Neural cell (in vitro differentiated cells): ENCODE measurements around the gene PDE6A. TPM values are rescaled to one million over a fixed set of nuclear protein-coding genes. Genes with fewer than 3 reads are reported as not detected.

Source experiments
- H2AFZ ChIP-seq: fragments of 200-600, 300-800 bp; sonication (generic), shearing (Covaris generic); 2 replicates; pipeline ENCODE4 v1.6.0; 2014; ENCODE audit warnings: low read depth, mild to moderate bottlenecking, antibody characterized with exemption, low read length, moderate library complexity
- H3F3A ChIP-seq: fragments of 200-600 bp; shearing (Covaris generic); 2 replicates; pipeline ENCODE4 v1.6.1; 2016; ENCODE audit warnings: mild to moderate bottlenecking, moderate library complexity, mixed read lengths, antibody characterized with exemption, low read length; ENCODE audit not compliant: insufficient read depth, poor library complexity, severe bottlenecking
- H3K27ac ChIP-seq: fragments of 200-600, 300-800 bp; sonication (generic), shearing (Covaris generic); 2 replicates; pipeline ENCODE4 v1.5.1; 2014; ENCODE audit warnings: mild to moderate bottlenecking, low read length, moderate library complexity
- H3K27me3 ChIP-seq: fragments of 300-800, 200-600 bp; sonication (generic), shearing (Covaris generic); 2 replicates; pipeline ENCODE4 v1.6.0; 2014; ENCODE audit warnings: mild to moderate bottlenecking, low read depth, low read length, moderate library complexity; ENCODE audit not compliant: insufficient read depth
- H3K36me3 ChIP-seq: fragments of 300-800, 200-600 bp; sonication (generic), shearing (Covaris generic); 2 replicates; pipeline ENCODE4 v1.5.1; 2014; ENCODE audit warnings: mild to moderate bottlenecking, antibody characterized with exemption, low read length, moderate library complexity; ENCODE audit not compliant: insufficient read depth
- H3K4me2 ChIP-seq: fragments of 300-800, 200-600 bp; sonication (generic), shearing (Covaris generic); 2 replicates; pipeline ENCODE4 v1.6.0; 2014; ENCODE audit warnings: mild to moderate bottlenecking, low read length
- H3K4me3 ChIP-seq: fragments of 300-800, 200-600 bp; sonication (generic), shearing (Covaris generic); 2 replicates; pipeline ENCODE4 v1.5.1; 2014; ENCODE audit warnings: mild to moderate bottlenecking, low read length, moderate library complexity
- H3K79me2 ChIP-seq: fragments of 200-600 bp; shearing (Covaris generic); replicated peaks from 2 replicates; pipeline ENCODE4 v1.6.0; 2014; ENCODE audit warnings: mild to moderate bottlenecking, low read length, moderate library complexity; ENCODE audit not compliant: insufficient read depth
- H3K9ac ChIP-seq: fragments of 300-800, 200-600 bp; sonication (generic), shearing (Covaris generic); 2 replicates; pipeline ENCODE4 v1.6.1; 2016; ENCODE audit warnings: mild to moderate bottlenecking, low read length, mixed read lengths
- H3K9me2 ChIP-seq: fragments of 200-600 bp; shearing (Covaris generic); 2 replicates; pipeline ENCODE4 v1.6.1; 2016; ENCODE audit warnings: mild to moderate bottlenecking, low read length, mixed read lengths; ENCODE audit not compliant: insufficient read depth
- H3K9me3 ChIP-seq: fragments of 200-600, 300-800 bp; sonication (generic), shearing (Covaris generic); 2 replicates; pipeline ENCODE4 v1.6.1; 2016; ENCODE audit warnings: mild to moderate bottlenecking, mixed run types, low read length, moderate library complexity, mixed read lengths
- H4K20me1 ChIP-seq: fragments of 200-600 bp; shearing (Covaris generic); 2 replicates; pipeline ENCODE4 v1.6.1; 2016; ENCODE audit warnings: mild to moderate bottlenecking, mixed run types; ENCODE audit not compliant: insufficient read depth
- EP300 ChIP-seq: fragments of 450-650 bp; conservative IDR thresholded peaks from 2 replicates; pipeline ENCODE4 v1.6.1; 2014; ENCODE audit warnings: antibody characterized with exemption, mild to moderate bottlenecking, moderate library complexity; ENCODE audit not compliant: poor library complexity, severe bottlenecking
- EZH2 ChIP-seq: fragments of 200-600, 300-800 bp; shearing (Covaris generic), sonication (generic); IDR thresholded peaks from 2 replicates; pipeline ENCODE4 v1.6.1; 2014; ENCODE audit warnings: antibody characterized with exemption, low read length, borderline replicate concordance, mild to moderate bottlenecking; ENCODE audit not compliant: insufficient read depth, poor library complexity, severe bottlenecking
- MXI1 ChIP-seq: fragments of 450-650 bp; conservative IDR thresholded peaks from 2 replicates; pipeline ENCODE4 v1.6.1; 2014; ENCODE audit warnings: antibody characterized with exemption, mild to moderate bottlenecking; ENCODE audit not compliant: poor library complexity, severe bottlenecking
- POLR2AphosphoS5 ChIP-seq: IDR thresholded peaks from 2 replicates; pipeline ENCODE4 v1.6.1; 2012
- RAD21 ChIP-seq: fragments of 450-650 bp; conservative IDR thresholded peaks from 2 replicates; pipeline ENCODE4 v1.6.1; 2014; ENCODE audit warnings: antibody characterized with exemption, mild to moderate bottlenecking, moderate library complexity
- SMC3 ChIP-seq: fragments of 450-650 bp; conservative IDR thresholded peaks from 2 replicates; pipeline ENCODE4 v1.6.1; 2014; ENCODE audit warnings: antibody characterized with exemption, mild to moderate bottlenecking, moderate library complexity; ENCODE audit not compliant: poor library complexity
- TAF1 ChIP-seq: IDR thresholded peaks from 2 replicates; pipeline ENCODE4 v1.6.1; 2012; ENCODE audit warnings: low read depth
- polyA plus RNA-seq: library from polyadenylated mRNA; depleted of rRNA; stranded (reverse); fragments of >200 nt; gene quantifications from 2 replicates; pipeline ENCODE4 v1.2.3, GENCODE V29; 2014
- TF ChIP-seq, protein P1 (sequence below): fragments of 450-650 bp; IDR thresholded peaks from 2 replicates; pipeline ENCODE4 v1.5.1; 2014; ENCODE audit warnings: antibody characterized with exemption, mild to moderate bottlenecking, moderate library complexity; ENCODE audit not compliant: poor library complexity, severe bottlenecking
- TF ChIP-seq, protein P2 (sequence below): IDR thresholded peaks from 2 replicates; pipeline ENCODE4 v1.6.1; 2012; ENCODE audit warnings: borderline replicate concordance

The PDE6A gene
- polyA plus RNA-seq, 1 donor from 2014 or later = not detected

GRCh38 chr5:149828161-149829011 is 116.2 kb downstream of the PDE6A start:
- Histone ChIP-seq H3K9me3 (no peaks in the 10 kb centered on the region), H3F3A (no peaks in the 10 kb centered on the region), H3K9ac (no peak overlapping the region), H2AFZ (no peak overlapping the region), H3K27me3 (no peaks in the 10 kb centered on the region), H3K9me2 (no peaks in the 10 kb centered on the region), H3K27ac (no peak overlapping the region), H4K20me1 (no peaks in the 10 kb centered on the region), H3K4me2 (no peak overlapping the region), H3K36me3 (no peaks in the 10 kb centered on the region), H3K4me3 (no peak overlapping the region), H3K79me2 (no peaks in the 10 kb centered on the region)
- TF ChIP-seq, protein P1, sequence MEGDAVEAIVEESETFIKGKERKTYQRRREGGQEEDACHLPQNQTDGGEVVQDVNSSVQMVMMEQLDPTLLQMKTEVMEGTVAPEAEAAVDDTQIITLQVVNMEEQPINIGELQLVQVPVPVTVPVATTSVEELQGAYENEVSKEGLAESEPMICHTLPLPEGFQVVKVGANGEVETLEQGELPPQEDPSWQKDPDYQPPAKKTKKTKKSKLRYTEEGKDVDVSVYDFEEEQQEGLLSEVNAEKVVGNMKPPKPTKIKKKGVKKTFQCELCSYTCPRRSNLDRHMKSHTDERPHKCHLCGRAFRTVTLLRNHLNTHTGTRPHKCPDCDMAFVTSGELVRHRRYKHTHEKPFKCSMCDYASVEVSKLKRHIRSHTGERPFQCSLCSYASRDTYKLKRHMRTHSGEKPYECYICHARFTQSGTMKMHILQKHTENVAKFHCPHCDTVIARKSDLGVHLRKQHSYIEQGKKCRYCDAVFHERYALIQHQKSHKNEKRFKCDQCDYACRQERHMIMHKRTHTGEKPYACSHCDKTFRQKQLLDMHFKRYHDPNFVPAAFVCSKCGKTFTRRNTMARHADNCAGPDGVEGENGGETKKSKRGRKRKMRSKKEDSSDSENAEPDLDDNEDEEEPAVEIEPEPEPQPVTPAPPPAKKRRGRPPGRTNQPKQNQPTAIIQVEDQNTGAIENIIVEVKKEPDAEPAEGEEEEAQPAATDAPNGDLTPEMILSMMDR = peak; percentile 91
- peak; percentile 91 for TF ChIP-seq RAD21
- TF ChIP-seq MXI1 = no peak
- TF ChIP-seq EP300 = no peak
- TF ChIP-seq SMC3 = peak; percentile 97

DNA sequence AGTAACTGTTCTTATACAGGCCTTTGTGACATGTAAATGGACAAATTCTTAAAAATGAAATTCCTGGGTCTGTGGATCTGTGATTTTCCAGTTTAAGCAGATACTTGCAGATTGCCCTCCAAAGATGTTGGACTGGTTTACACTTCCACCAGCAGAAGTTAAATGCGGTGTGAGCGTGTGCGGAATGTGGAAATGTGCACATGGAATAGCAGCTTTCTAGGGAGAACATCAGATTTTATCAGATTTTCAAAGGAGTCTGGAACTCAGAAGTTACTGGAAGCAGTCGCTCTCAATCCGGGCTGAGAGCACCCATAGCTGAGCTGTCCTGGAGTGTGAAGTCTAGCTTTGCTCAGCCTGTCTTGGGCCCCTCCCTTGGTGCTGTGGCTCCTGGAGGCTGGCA is 117.0 kb downstream of the PDE6A start:
- Histone ChIP-seq H4K20me1 (no peaks in the 10 kb centered on the region), H3K9me3 (no peaks in the 10 kb centered on the region), H3K4me2 (no peak overlapping the region), H3K79me2 (no peaks in the 10 kb centered on the region), H3F3A (no peaks in the 10 kb centered on the region), H2AFZ (no peak overlapping the region), H3K4me3 (no peak overlapping the region), H3K36me3 (no peaks in the 10 kb centered on the region), H3K27me3 (no peaks in the 10 kb centered on the region), H3K9ac (no peak overlapping the region), H3K27ac (no peak overlapping the region), H3K9me2 (no peaks in the 10 kb centered on the region)
- TF ChIP-seq POLR2AphosphoS5 (no peak), TAF1 (no peak), SMC3 (no peak), EZH2 (no peak), RAD21 (no peak)
- TF ChIP-seq, protein P2, sequence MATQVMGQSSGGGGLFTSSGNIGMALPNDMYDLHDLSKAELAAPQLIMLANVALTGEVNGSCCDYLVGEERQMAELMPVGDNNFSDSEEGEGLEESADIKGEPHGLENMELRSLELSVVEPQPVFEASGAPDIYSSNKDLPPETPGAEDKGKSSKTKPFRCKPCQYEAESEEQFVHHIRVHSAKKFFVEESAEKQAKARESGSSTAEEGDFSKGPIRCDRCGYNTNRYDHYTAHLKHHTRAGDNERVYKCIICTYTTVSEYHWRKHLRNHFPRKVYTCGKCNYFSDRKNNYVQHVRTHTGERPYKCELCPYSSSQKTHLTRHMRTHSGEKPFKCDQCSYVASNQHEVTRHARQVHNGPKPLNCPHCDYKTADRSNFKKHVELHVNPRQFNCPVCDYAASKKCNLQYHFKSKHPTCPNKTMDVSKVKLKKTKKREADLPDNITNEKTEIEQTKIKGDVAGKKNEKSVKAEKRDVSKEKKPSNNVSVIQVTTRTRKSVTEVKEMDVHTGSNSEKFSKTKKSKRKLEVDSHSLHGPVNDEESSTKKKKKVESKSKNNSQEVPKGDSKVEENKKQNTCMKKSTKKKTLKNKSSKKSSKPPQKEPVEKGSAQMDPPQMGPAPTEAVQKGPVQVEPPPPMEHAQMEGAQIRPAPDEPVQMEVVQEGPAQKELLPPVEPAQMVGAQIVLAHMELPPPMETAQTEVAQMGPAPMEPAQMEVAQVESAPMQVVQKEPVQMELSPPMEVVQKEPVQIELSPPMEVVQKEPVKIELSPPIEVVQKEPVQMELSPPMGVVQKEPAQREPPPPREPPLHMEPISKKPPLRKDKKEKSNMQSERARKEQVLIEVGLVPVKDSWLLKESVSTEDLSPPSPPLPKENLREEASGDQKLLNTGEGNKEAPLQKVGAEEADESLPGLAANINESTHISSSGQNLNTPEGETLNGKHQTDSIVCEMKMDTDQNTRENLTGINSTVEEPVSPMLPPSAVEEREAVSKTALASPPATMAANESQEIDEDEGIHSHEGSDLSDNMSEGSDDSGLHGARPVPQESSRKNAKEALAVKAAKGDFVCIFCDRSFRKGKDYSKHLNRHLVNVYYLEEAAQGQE = no peak
- TF ChIP-seq, protein P1 = no peak
